GM12878 (cell line): ENCODE results near the gene PIGL. TPM values are rescaled to one million over a fixed set of nuclear protein-coding genes. Genes with fewer than 3 reads are reported as not detected.

ENCODE experiments used
- ATAC-seq: fragments of 200-7000 bp; cut with Tn5 transposase; 3 replicates; pipeline ENCODE4 v1.9.1; 2020; ENCODE audit warnings: mild to moderate bottlenecking, moderate library complexity
- BruUV-seq: library from RNA; stranded (reverse); fragments of 400-500 nt; replicated peaks from 2 replicates; lab custom pipeline; 2021; lab: Mats Ljungman, UMichigan
- CTCF ChIA-PET: fragments of 300-600 bp; sonication (Branson Sonifier 250); formaldehyde crosslinking; extraction: SDS; loops from one replicate; lab custom pipeline; 2021; ENCODE audit warnings: inconsistent platforms; lab: Yijun Ruan, JAX
- POLR2A ChIA-PET: fragments of 350-600 bp; formaldehyde crosslinking; extraction: SDS; loops from one replicate; lab custom pipeline; 2021; ENCODE audit warnings: inconsistent platforms; lab: Charles Lee
- RAD21 ChIA-PET: fragments of 300-600 bp; sonication (Branson Sonifier 250); formaldehyde crosslinking; loops from one replicate; lab custom pipeline; 2023; ENCODE audit warnings: antibody characterized with exemption; ENCODE audit not compliant: unreplicated experiment; lab: Charles Lee
- SMC1A ChIA-PET: fragments of 300-600 bp; sonication (Branson Sonifier 250); formaldehyde crosslinking; loops from one replicate; lab custom pipeline; 2023; ENCODE audit not compliant: unreplicated experiment, uncharacterized antibody; lab: Charles Lee
- DNase-seq: peaks from one replicate; pipeline ENCODE4 v3.0.0-alpha.2; 2011; ENCODE audit warnings: low read depth, low spot score
- FAIRE-seq: peaks from 3 replicates; lab custom pipeline; 2011; peaks lifted over from hg19 to GRCh38; lab: Jason Lieb, UNC
- H2AFZ ChIP-seq: 2 replicates; pipeline ENCODE4 v1.6.0; 2011; ENCODE audit warnings: low read depth, low read length, control low read depth; ENCODE audit not compliant: control insufficient read depth
- H3K27ac ChIP-seq: 2 replicates; pipeline ENCODE4 v1.5.1; 2011; ENCODE audit warnings: control low read depth; ENCODE audit not compliant: control insufficient read depth, insufficient read depth
- H3K27me3 ChIP-seq, 2 experiments: replicated peaks in 1 of 2; 2 replicates each; pipeline versions ENCODE4 v1.6.0 to v1.6.1; 2011; ENCODE audit warnings: low read length in 1 of 2; ENCODE audit not compliant: control insufficient read depth in 2 of 2, insufficient read depth in 2 of 2
- H3K36me3 ChIP-seq, 2 experiments: 2 replicates each; pipeline ENCODE4 v1.5.1; 2011; ENCODE audit warnings: low read length in 1 of 2; ENCODE audit not compliant: control insufficient read depth in 2 of 2, insufficient read depth in 2 of 2
- H3K4me1 ChIP-seq: 2 replicates; pipeline ENCODE4 v1.6.1; 2011; ENCODE audit warnings: mild to moderate bottlenecking, low read length, moderate library complexity, mixed read lengths; ENCODE audit not compliant: control insufficient read depth, insufficient read depth
- H3K4me2 ChIP-seq: 2 replicates; pipeline ENCODE4 v1.6.0; 2011; ENCODE audit warnings: control low read depth; ENCODE audit not compliant: control insufficient read depth, insufficient read depth
- H3K4me3 ChIP-seq: fragments of 200-600 bp; sonication (generic); 2 replicates; pipeline ENCODE4 v1.5.1; 2016
- H3K79me2 ChIP-seq: 2 replicates; pipeline ENCODE4 v1.6.0; 2011; ENCODE audit warnings: low read length; ENCODE audit not compliant: control insufficient read depth, insufficient read depth
- H3K9ac ChIP-seq: 2 replicates; pipeline ENCODE4 v1.8.0; 2011; ENCODE audit warnings: low read length, control low read depth, mixed read lengths; ENCODE audit not compliant: control insufficient read depth, insufficient read depth
- H3K9me3 ChIP-seq: replicated peaks from 3 replicates; pipeline ENCODE4 v1.5.1; 2011; ENCODE audit warnings: mild to moderate bottlenecking, low read length; ENCODE audit not compliant: control insufficient read depth, insufficient read depth
- H4K20me1 ChIP-seq: 2 replicates; pipeline ENCODE4 v1.6.0; 2011; ENCODE audit not compliant: control insufficient read depth, insufficient read depth
- ASH2L ChIP-seq: fragments of 300-600, 200-600 bp; sonication (generic); IDR thresholded peaks from 2 replicates; pipeline ENCODE4 v1.6.1; 2017; ENCODE audit warnings: low read depth, mild to moderate bottlenecking, borderline replicate concordance
- BCL11A ChIP-seq: IDR thresholded peaks from 2 replicates; pipeline ENCODE4 v1.6.1; 2011; ENCODE audit warnings: low read depth, low read length
- CBFB ChIP-seq: IDR thresholded peaks from 2 replicates; pipeline ENCODE4 v1.6.1; 2016; ENCODE audit warnings: antibody characterized with exemption, low read depth
- CEBPB ChIP-seq, 2 experiments: fragments of 150-350 bp in 1 of 2; IDR thresholded peaks; 2 replicates each; pipeline ENCODE4 v1.6.1; 2012 to 2014; ENCODE audit warnings: low read depth in 2 of 2, low read length in 2 of 2, borderline replicate concordance in 1 of 2, inconsistent platforms in 1 of 2
- EGR1 ChIP-seq, 2 experiments: IDR thresholded peaks; 1 replicate in 1 of 2; 2 replicates in 1 of 2; pipeline ENCODE4 v1.6.1; 2011 to 2012; ENCODE audit warnings: low read depth in 2 of 2, low read length in 2 of 2, borderline replicate concordance in 1 of 2, mild to moderate bottlenecking in 1 of 2, moderate library complexity in 1 of 2
- FOS ChIP-seq: IDR thresholded peaks from 3 replicates; pipeline ENCODE4 v1.6.1; 2011; ENCODE audit warnings: borderline replicate concordance; ENCODE audit not compliant: insufficient read length; ENCODE audit errors: extremely low read depth
- HCFC1 ChIP-seq: fragments of 150-350 bp; IDR thresholded peaks from 2 replicates; pipeline ENCODE4 v1.6.1; 2014; ENCODE audit warnings: low read length
- LARP7 ChIP-seq: fragments of 450-650 bp; IDR thresholded peaks from 2 replicates; pipeline ENCODE4 v1.6.1; 2017; ENCODE audit warnings: mild to moderate bottlenecking
- NFYA ChIP-seq: IDR thresholded peaks from 2 replicates; pipeline ENCODE4 v1.6.1; 2011; ENCODE audit warnings: low read depth, mild to moderate bottlenecking, low read length, improper control_type of control experiment, borderline replicate concordance
- PAX5 ChIP-seq: IDR thresholded peaks from 2 replicates; pipeline ENCODE4 v1.6.1; 2011; ENCODE audit warnings: low read depth, low read length, borderline replicate concordance
- RCOR1 ChIP-seq: conservative IDR thresholded peaks from 2 replicates; pipeline ENCODE4 v1.6.1; 2012; ENCODE audit warnings: low read depth, low read length, improper control_type of control experiment
- SMAD1 ChIP-seq: fragments of 450-650 bp; IDR thresholded peaks from 2 replicates; pipeline ENCODE4 v1.6.1; 2018; ENCODE audit warnings: mild to moderate bottlenecking, low read depth; ENCODE audit not compliant: partially characterized antibody
- SRF ChIP-seq, 2 experiments: IDR thresholded peaks; 2 replicates each; pipeline ENCODE4 v1.6.1; 2011; ENCODE audit warnings: low read depth in 2 of 2, low read length in 2 of 2, mild to moderate bottlenecking in 1 of 2, moderate library complexity in 1 of 2
- WRNIP1 ChIP-seq: IDR thresholded peaks from 2 replicates; pipeline ENCODE4 v1.6.1; 2011; ENCODE audit warnings: low read depth, low read length, improper control_type of control experiment, borderline replicate concordance
- YBX1 ChIP-seq: fragments of 450-650 bp; IDR thresholded peaks from 2 replicates; pipeline ENCODE4 v1.6.1; 2016; ENCODE audit warnings: antibody characterized with exemption
- WGBS: methylation state at CpG from one replicate; pipeline ENCODE4 v1.1.6; 2016; ENCODE audit warnings: low lambda C conversion rate; ENCODE audit not compliant: insufficient replicate concordance, insufficient coverage; ENCODE audit errors: missing lambda C conversion rate; 5-methylcytosine and 5-hydroxymethylcytosine counted together
- in situ Hi-C: fragments of 300-500 bp; cut with MboI; formaldehyde crosslinking; loops from 9 replicates; pipeline ENCODE4 v1.14.3; 2018; ENCODE audit warnings: mixed read lengths
- intact Hi-C: fragments of 100-400 bp; cut with micrococcal nuclease; formaldehyde crosslinking; loops from one replicate; pipeline ENCODE4 v1.14.2; 2022; ENCODE audit not compliant: unreplicated experiment
- polyA plus RNA-seq, 11 experiments: library from polyadenylated mRNA; depleted of rRNA in 4 of 11; unstranded in 6 of 11; stranded (reverse) in 5 of 11; fragments of >200 nt; fragmentation: Nextera tagmentation in 4 of 11; fragmentation: Illumina TruSeq in 1 of 11; extraction: Ambion mirVana in 4 of 11; extraction: Trizol in 1 of 11; gene quantifications; 1 replicate in 1 of 11; 2 replicates in 10 of 11; pipeline versions ENCODE4 v1.2.1 to v1.2.3, GENCODE V29; 2011 to 2016; ENCODE audit warnings: inconsistent platforms in 2 of 11, missing spikeins in 2 of 11, low read depth in 1 of 11
- total RNA-seq, 4 experiments: library from RNA; depleted of rRNA in 3 of 4; stranded (reverse); fragments of >200 nt in 3 of 4; fragmentation: Illumina TruSeq in 1 of 4; extraction: Trizol in 1 of 4; gene quantifications; 2 replicates each; pipeline versions ENCODE4 v1.2.1 to v1.2.3, GENCODE V29; 2013 to 2021
- TF ChIP-seq, protein P1 (sequence below): IDR thresholded peaks from 2 replicates; pipeline ENCODE4 v1.6.1; 2011; ENCODE audit warnings: borderline replicate concordance, low read depth, mild to moderate bottlenecking, moderate library complexity, mixed read lengths, low read length; ENCODE audit not compliant: insufficient read depth; ENCODE audit errors: extremely low read length

The PIGL gene
- total and polyA plus RNA-seq, 10 of the 15 experiments (the other 5 are each of a cell fraction or from before 2014, with no cell fraction given), result 25.9 to 52.5 (median 30.2) TPM

DNA sequence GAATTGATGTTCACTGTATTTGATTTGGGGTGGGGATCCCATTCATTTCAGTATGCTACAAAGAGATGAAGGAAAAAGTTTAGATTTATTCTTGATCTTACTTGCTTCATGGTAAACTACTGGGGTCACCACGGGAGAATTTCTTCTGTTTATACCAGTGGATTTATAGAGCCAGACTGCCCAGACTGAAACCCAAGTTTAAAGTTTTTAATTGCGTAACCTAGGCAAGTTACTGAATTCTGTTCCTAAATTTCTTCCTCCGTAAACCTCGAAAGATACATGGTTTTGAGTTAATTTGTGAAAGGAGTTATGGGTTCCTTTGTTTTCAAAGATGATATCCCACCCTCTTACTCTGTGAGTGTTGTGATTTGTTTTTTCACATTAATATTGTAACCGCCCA is 26.4 kb downstream of the PIGL start:
- TF ChIP-seq BCL11A (no peak), SRF (IDR thresholded peaks at IDR 0.05; ENCODE audit: low read depth in 2 of 2, low read length in 2 of 2) (no peak), CEBPB (IDR thresholded peaks at IDR 0.05; ENCODE audit: borderline replicate concordance in 1 of 2, low read depth in 2 of 2, low read length in 2 of 2) (no peak), CBFB (no peak), ASH2L (no peak)
- Histone ChIP-seq H4K20me1 (no peaks in the 10 kb centered on the region; the same call in 1 of the 2 replicates), H3K4me1 (peaks cover 6% of the 10 kb centered on the region), H3K9ac (no peak overlapping the region), H3K79me2 (no peaks in the 10 kb centered on the region), H3K9me3 (no peaks in the 10 kb centered on the region), H3K4me2 (no peak overlapping the region), H3K27ac (no peak overlapping the region), H3K27me3 (no peaks in the 10 kb centered on the region), H3K4me3 (no peak overlapping the region), H3K36me3 (no peaks in the 10 kb centered on the region), H2AFZ (no peak overlapping the region)
- ChIA-PET SMC1A (interaction anchor here (1.0 kb wide), 1 partner anchor 51 kb away, joined by 3 read pairs; no protein-coding TSS in a partner anchor), CTCF (interaction anchor here (0.9 kb wide), 1 partner anchor 13 kb away, joined by 4 read pairs; no protein-coding TSS in a partner anchor), RAD21 (no interaction called here), POLR2A (interaction anchor here (1.0 kb wide), 1 partner anchor 22 kb away, joined by 6 read pairs; no protein-coding TSS in a partner anchor)
- BruUV-seq, result TSS peak; percentile 40
- DNase-seq (no peak), ATAC-seq (no peak), FAIRE-seq (no peak)
- intact Hi-C loops, result no loop called here
- WGBS, result 85% methylated on average over 5 of the region's 5 CpGs
- in situ Hi-C loops, result no loop called here

DNA sequence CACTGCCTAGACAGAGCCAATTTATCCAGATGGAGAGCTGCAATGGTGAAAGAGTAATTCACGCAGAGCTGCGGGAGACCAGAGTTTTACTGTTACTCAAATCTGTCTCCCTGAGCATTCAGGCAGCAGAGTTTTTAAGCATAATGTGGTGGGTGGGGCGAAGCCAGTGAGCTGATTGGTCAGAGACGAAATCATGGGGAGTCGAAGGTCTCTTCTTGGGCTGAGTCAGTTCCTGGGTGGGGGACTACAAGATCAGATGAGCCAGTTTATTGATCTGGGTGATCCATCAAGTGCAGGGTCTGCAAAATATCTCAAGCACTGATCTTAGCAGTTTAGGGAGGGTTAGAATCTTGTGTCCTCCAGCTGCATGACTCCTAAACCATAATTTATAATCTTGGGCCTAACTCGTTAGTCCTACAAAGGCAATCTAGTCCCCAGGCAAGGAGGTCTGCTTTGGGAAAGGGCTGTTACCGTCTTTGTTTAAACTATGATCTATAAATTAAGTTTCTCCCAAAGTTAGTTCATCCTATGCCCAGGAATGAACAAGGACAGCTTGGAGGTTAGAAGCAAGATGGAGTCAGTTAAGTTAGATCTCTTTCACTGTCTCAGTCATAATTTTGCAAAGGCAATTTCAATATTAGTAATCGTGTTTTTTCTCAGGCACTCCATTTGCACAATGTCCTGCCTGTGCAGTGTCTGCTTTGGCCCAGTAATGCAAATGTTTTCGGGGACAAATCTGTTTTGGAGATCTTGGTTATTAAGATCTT is 27.0 kb downstream of the PIGL start:
- ChIA-PET CTCF (interaction anchor here (0.9 kb wide), 1 partner anchor 13 kb away, joined by 4 read pairs; no protein-coding TSS in a partner anchor), SMC1A (interaction anchor here (1.0 kb wide), 1 partner anchor 50 kb away, joined by 3 read pairs; no protein-coding TSS in a partner anchor), RAD21 (no interaction called here), POLR2A (interaction anchor here (1.0 kb wide), 1 partner anchor 22 kb away, joined by 6 read pairs; no protein-coding TSS in a partner anchor)
- no peak for FAIRE-seq
- no peaks in the 10 kb centered on the region; a peak in 1 of 4 replicates for H3K36me3 ChIP-seq
- H3K79me2 ChIP-seq, result no peaks in the 10 kb centered on the region
- no peak overlapping the region for H3K4me3 ChIP-seq
- DNase-seq, result no peak
- H3K4me1 ChIP-seq, result peaks cover 6% of the 10 kb centered on the region
- 26% methylated on average over 9 of the region's 9 CpGs for WGBS
- no peaks in the 10 kb centered on the region for H3K9me3 ChIP-seq
- ATAC-seq, result no peak
- BruUV-seq, result no TSS peak
- no peaks in the 10 kb centered on the region for H3K27me3 ChIP-seq
- intact Hi-C loops (no loop called here), in situ Hi-C loops (no loop called here)
- H3K4me2 ChIP-seq, result no peak overlapping the region
- H2AFZ ChIP-seq, result no peak overlapping the region
- no peak overlapping the region for H3K27ac ChIP-seq
- H4K20me1 ChIP-seq, result no peaks in the 10 kb centered on the region; the same call in 1 of the 2 replicates
- no peak overlapping the region for H3K9ac ChIP-seq
- TF ChIP-seq, protein P1, sequence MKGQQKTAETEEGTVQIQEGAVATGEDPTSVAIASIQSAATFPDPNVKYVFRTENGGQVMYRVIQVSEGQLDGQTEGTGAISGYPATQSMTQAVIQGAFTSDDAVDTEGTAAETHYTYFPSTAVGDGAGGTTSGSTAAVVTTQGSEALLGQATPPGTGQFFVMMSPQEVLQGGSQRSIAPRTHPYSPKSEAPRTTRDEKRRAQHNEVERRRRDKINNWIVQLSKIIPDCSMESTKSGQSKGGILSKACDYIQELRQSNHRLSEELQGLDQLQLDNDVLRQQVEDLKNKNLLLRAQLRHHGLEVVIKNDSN, result no peak
- no peak for TF ChIP-seq RCOR1
- no peak for TF ChIP-seq HCFC1
- TF ChIP-seq YBX1, result no peak
- TF ChIP-seq LARP7, result no peak
- no peak for TF ChIP-seq WRNIP1
- no peak for TF ChIP-seq FOS
- no peak for TF ChIP-seq NFYA
- TF ChIP-seq SMAD1, result no peak
- TF ChIP-seq PAX5, result no peak
- no peak for TF ChIP-seq SRF (IDR thresholded peaks at IDR 0.05; ENCODE audit: low read depth in 2 of 2, low read length in 2 of 2)
- no peak for TF ChIP-seq EGR1 (IDR thresholded peaks at IDR 0.05; ENCODE audit: borderline replicate concordance in 1 of 2, low read depth in 2 of 2, low read length in 2 of 2)
